ENCODE results near the gene KCNK5. TPM values are rescaled to one million over a fixed set of nuclear protein-coding genes. Genes with fewer than 3 reads are reported as not detected.

Gene KCNK5
- total and polyA plus RNA-seq, 9 of the 15 experiments (the other 6 are each of a cell fraction or from before 2014, with no cell fraction given) = 1.5 to 45.8 (median 25.8) TPM

- TF ChIP-seq ARID3B (CRISPR knock-in tag; IDR thresholded peaks at IDR 0.05; ENCODE audit: borderline replicate concordance) = peak; percentile 62; the same call in 1 of the 2 replicates
- TF ChIP-seq RBM17 (IDR thresholded peaks at IDR 0.05; ENCODE audit: borderline replicate concordance, low read depth, low read length) = no peak
- TF ChIP-seq MCM5 (IDR thresholded peaks at IDR 0.05; ENCODE audit: low read depth) = no peak
- TF ChIP-seq MTA1 (IDR thresholded peaks at IDR 0.05; ENCODE audit: borderline replicate concordance) = peak; percentile 96
- peak; percentile 79 for TF ChIP-seq FUS (optimal IDR thresholded peaks at IDR 0.05; ENCODE audit: low read depth, low read length)
- 0 out of 2 replicates have a peak, but pooled peaks have one; percentile 32 for TF ChIP-seq HDAC6 (IDR thresholded peaks at IDR 0.05; ENCODE audit: low read depth, low read length)
- TF ChIP-seq ZC3H4 (CRISPR knock-in tag; IDR thresholded peaks at IDR 0.05; ENCODE audit: borderline replicate concordance) = no peak
- peak; percentile 77 to 98 for TF ChIP-seq NONO (IDR thresholded peaks at IDR 0.05; ENCODE audit: low read depth in 2 of 2, low read length in 1 of 2)
- no peak for TF ChIP-seq NR2C2 (CRISPR knock-in tag; IDR thresholded peaks at IDR 0.05)
- TF ChIP-seq NR2C2 (tag; IDR thresholded peaks at IDR 0.05) = peak; percentile 80
- no peak for TF ChIP-seq ILF3 (IDR thresholded peaks at IDR 0.05; ENCODE audit: borderline replicate concordance)
- TF ChIP-seq CBX8 (IDR thresholded peaks at IDR 0.05; ENCODE audit: borderline replicate concordance, extremely low read depth, low read depth, low read length, poor library complexity, severe bottlenecking) = no peak
- peak; percentile 37; the same call in 1 of the 2 replicates for TF ChIP-seq MYNN (IDR thresholded peaks at IDR 0.05)
- TF ChIP-seq MYNN (CRISPR knock-in tag; IDR thresholded peaks at IDR 0.05) = no peak
- TF ChIP-seq BRCA1 (IDR thresholded peaks at IDR 0.05) = no peak
- TF ChIP-seq BRCA1 (CRISPR knock-in tag; IDR thresholded peaks at IDR 0.05) = no peak
- peak; percentile 84 for TF ChIP-seq BHLHE40 (IDR thresholded peaks at IDR 0.05; ENCODE audit: low read length)
- TF ChIP-seq THRAP3 (IDR thresholded peaks at IDR 0.05; ENCODE audit: borderline replicate concordance) = no peak
- peak; percentile 86 for TF ChIP-seq ATF7 (IDR thresholded peaks at IDR 0.05)
- TF ChIP-seq STAT5A (IDR thresholded peaks at IDR 0.05; ENCODE audit: borderline replicate concordance, low read length) = 0 out of 2 replicates have a peak, but pooled peaks have one; percentile 7
- no peak for TF ChIP-seq NR0B1 (IDR thresholded peaks at IDR 0.05; ENCODE audit: partially characterized antibody)
- TF ChIP-seq IFI16 (CRISPR knock-in tag; IDR thresholded peaks at IDR 0.05) = no peak
- TF ChIP-seq HLTF (IDR thresholded peaks at IDR 0.05) = 0 out of 2 replicates have a peak, but pooled peaks have one; percentile 61
- no peak for TF ChIP-seq DMBX1 (CRISPR knock-in tag; IDR thresholded peaks at IDR 0.05; ENCODE audit: borderline replicate concordance)
- TF ChIP-seq NFE2L1 (tag; IDR thresholded peaks at IDR 0.05; ENCODE audit: borderline replicate concordance, low read depth) = no peak
- TF ChIP-seq ZFPM2 (CRISPR knock-in tag; IDR thresholded peaks at IDR 0.05) = no peak
These were observed at the start of gene KCNK5 (continued) for GRCh38 chr6:39228992-39229767.
